Head of caudate nucleus (tissue), 42 donors: Measurements from ENCODE around the gene ZDHHC14.
A peak's percentile ranks its signal among the peaks of the same experiment; 100 is the strongest.

Experiments used
- DNase-seq, 42 donors: peaks; one replicate each; pipeline versions ENCODE4 v3.0.0 to v3.0.0-alpha.2; 2020 to 2021; ENCODE audit warnings: mixed read lengths in 7 of 42
- intact Hi-C: fragments of 100-400 bp; cut with DNase I; formaldehyde crosslinking; loops from one replicate; pipeline ENCODE4 v1.15.0; 2022

The ZDHHC14 gene

GRCh38 chr6:157497579-157497978 is 116.6 kb downstream of the ZDHHC14 start:
- intact Hi-C loops: no loop called here
- DNase-seq: no peak

GRCh38 chr6:157498817-157499216 is 117.8 kb downstream of the ZDHHC14 start:
- intact Hi-C loops: no loop called here
- DNase-seq: no peak

- no peak for DNase-seq
- intact Hi-C loops: no loop called here
Observed at GRCh38 chr6:157500022-157500421, 119.0 kb downstream of the ZDHHC14 start.

GRCh38 chr6:157503018-157503747 is 122.2 kb downstream of the ZDHHC14 start:
- intact Hi-C loops: no loop called here
- peak in 16 of 42 donors; percentile 8 to 68 (median 36) for DNase-seq

- intact Hi-C loops: no loop called here
- DNase-seq: no peak
Observed at GRCh38 chr6:157505912-157506491, 125.0 kb downstream of the ZDHHC14 start.

GRCh38 chr6:157510323-157511188 is 129.6 kb downstream of the ZDHHC14 start:
- DNase-seq: no peak
- intact Hi-C loops: no loop called here

GRCh38 chr6:157511682-157512381 is 130.8 kb downstream of the ZDHHC14 start:
- intact Hi-C loops: no loop called here
- no peak for DNase-seq

- no peak for DNase-seq
- intact Hi-C loops: no loop called here
Observed at GRCh38 chr6:157512382-157512682, 131.3 kb downstream of the ZDHHC14 start.

GRCh38 chr6:157513004-157513603 is 132.1 kb downstream of the ZDHHC14 start:
- no peak for DNase-seq
- intact Hi-C loops: no loop called here

- no peak for DNase-seq
- intact Hi-C loops: no loop called here
Observed at GRCh38 chr6:157513619-157514485, 132.9 kb downstream of the ZDHHC14 start.

- intact Hi-C loops: no loop called here
- no peak for DNase-seq
Observed at GRCh38 chr6:157514659-157515496, 133.9 kb downstream of the ZDHHC14 start.

- intact Hi-C loops: no loop called here
- DNase-seq: no peak
Observed at GRCh38 chr6:157516319-157517026, 135.5 kb downstream of the ZDHHC14 start.

GRCh38 chr6:157517601-157518359 is 136.8 kb downstream of the ZDHHC14 start:
- DNase-seq: no peak
- intact Hi-C loops: no loop called here

- intact Hi-C loops: no loop called here
- no peak for DNase-seq
Observed at GRCh38 chr6:157518397-157519250, 137.6 kb downstream of the ZDHHC14 start.
